ENCODE measurements around the gene PNLDC1.
"Not testable (repeated sequence)": the region's sequence is repeated elsewhere in the genome, so short reads cannot be mapped to it uniquely, and the experiment has no call there.

Gene PNLDC1

GRCh38 chr6:159821122-159821521 lies 21.0 kb downstream of the PNLDC1 start:
- DNase-seq: no peak

- no peak for DNase-seq
Observed at GRCh38 chr6:159821726-159822125, 21.6 kb downstream of the PNLDC1 start.

- DNase-seq: no peak
Observed at GRCh38 chr6:159823953-159824352, 23.9 kb downstream of the PNLDC1 start.

GRCh38 chr6:159824690-159825089 lies 24.6 kb downstream of the PNLDC1 start:
- DNase-seq: not testable (repeated sequence)

GRCh38 chr6:159826004-159826403 lies 25.9 kb downstream of the PNLDC1 start:
- DNase-seq: no peak

GRCh38 chr6:159826968-159827647 lies 27.0 kb downstream of the PNLDC1 start:
- DNase-seq: no peak

- no peak for DNase-seq
Observed at GRCh38 chr6:159828074-159828473, 28.0 kb downstream of the PNLDC1 start.

GRCh38 chr6:159829526-159829925 lies 29.4 kb downstream of the PNLDC1 start:
- no peak for DNase-seq

GRCh38 chr6:159830501-159831372 lies 30.7 kb downstream of the PNLDC1 start:
- no peak for DNase-seq

- DNase-seq: no peak
Observed at GRCh38 chr6:159831373-159831679, 31.2 kb downstream of the PNLDC1 start.

- no peak for DNase-seq
Observed at GRCh38 chr6:159832946-159833345, 32.9 kb downstream of the PNLDC1 start.

- DNase-seq: no peak
Observed at GRCh38 chr6:159833556-159833955, 33.5 kb downstream of the PNLDC1 start.

GRCh38 chr6:159833997-159834603 lies 34.0 kb downstream of the PNLDC1 start:
- no peak for DNase-seq

- no peak for DNase-seq
Observed at GRCh38 chr6:159836718-159837490, 36.8 kb downstream of the PNLDC1 start.

- DNase-seq: no peak
Observed at GRCh38 chr6:159837511-159837910, 37.4 kb downstream of the PNLDC1 start.

GRCh38 chr6:159838020-159838744 lies 38.1 kb downstream of the PNLDC1 start:
- DNase-seq: no peak

GRCh38 chr6:159842035-159842434 lies 42.0 kb downstream of the PNLDC1 start:
- no peak for DNase-seq

GRCh38 chr6:159844737-159845645 lies 44.9 kb downstream of the PNLDC1 start:
- DNase-seq: no peak

GRCh38 chr6:159848552-159848951 lies 48.5 kb downstream of the PNLDC1 start:
- DNase-seq: not testable (repeated sequence)

- not testable (repeated sequence) for DNase-seq
Observed at GRCh38 chr6:159849851-159850250, 49.8 kb downstream of the PNLDC1 start.

GRCh38 chr6:159852877-159853276 lies 52.8 kb downstream of the PNLDC1 start:
- DNase-seq: no peak
